GM12874 (cell line): ENCODE data around the gene ARHGAP15.

Experiments
- TF ChIP-seq, protein P1 (sequence below): IDR thresholded peaks from 2 replicates; pipeline ENCODE4 v1.5.1; 2011; ENCODE audit warnings: low read depth, mild to moderate bottlenecking, control low read depth, low read length, moderate library complexity; ENCODE audit not compliant: insufficient read depth

The ARHGAP15 gene

DNA sequence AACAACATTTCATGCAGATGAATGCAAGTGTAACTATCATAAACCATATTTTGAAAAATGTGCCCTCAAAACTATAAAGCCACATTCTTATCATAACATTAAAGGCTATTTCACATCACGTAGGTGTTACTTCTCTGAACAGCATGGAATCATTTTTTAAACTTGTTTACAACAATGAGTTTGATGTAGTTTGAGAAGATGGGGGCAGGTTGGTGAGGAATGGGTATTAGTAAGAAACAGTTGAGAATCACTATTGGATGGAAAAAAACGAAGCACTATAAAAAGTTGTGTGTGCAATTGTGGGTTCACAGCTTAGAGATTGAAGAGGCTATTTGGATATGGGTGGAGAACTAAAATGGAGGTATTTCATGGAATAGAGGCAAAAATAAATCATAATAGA, 569.1 kb downstream of the ARHGAP15 start:
- TF ChIP-seq, protein P1, sequence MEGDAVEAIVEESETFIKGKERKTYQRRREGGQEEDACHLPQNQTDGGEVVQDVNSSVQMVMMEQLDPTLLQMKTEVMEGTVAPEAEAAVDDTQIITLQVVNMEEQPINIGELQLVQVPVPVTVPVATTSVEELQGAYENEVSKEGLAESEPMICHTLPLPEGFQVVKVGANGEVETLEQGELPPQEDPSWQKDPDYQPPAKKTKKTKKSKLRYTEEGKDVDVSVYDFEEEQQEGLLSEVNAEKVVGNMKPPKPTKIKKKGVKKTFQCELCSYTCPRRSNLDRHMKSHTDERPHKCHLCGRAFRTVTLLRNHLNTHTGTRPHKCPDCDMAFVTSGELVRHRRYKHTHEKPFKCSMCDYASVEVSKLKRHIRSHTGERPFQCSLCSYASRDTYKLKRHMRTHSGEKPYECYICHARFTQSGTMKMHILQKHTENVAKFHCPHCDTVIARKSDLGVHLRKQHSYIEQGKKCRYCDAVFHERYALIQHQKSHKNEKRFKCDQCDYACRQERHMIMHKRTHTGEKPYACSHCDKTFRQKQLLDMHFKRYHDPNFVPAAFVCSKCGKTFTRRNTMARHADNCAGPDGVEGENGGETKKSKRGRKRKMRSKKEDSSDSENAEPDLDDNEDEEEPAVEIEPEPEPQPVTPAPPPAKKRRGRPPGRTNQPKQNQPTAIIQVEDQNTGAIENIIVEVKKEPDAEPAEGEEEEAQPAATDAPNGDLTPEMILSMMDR, result no peak

DNA sequence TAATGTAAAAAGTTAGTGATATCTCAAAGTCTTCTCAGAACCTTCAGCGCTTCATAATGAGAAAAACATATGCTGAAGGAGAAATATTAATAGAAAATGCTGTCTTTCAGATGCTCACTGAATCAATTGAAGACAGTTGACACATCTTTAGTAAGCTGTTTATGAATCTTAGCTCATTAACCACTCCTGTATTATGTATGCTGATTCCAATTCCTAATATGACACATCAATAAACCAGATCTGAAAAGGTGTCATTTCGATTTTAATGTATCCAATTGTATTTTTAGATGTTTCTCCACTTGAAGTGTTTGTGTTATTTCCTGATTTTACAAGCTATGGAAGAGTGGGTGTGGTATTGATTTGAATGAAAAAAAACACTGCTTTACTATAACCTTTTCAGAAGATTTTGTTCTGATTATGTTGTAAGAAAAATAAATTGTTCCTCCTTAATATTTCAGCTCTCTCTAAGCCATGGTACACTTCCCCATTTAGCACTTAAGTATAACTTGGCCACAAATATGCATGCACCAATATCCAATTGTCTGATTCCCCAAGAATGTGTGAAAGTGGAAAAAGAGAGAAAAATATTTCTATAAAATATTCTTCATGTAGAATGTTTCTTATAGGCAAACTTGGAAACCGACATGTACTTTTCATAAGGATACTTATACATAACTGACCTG, 569.8 kb downstream of the ARHGAP15 start:
- TF ChIP-seq, protein P1, result no peak

DNA sequence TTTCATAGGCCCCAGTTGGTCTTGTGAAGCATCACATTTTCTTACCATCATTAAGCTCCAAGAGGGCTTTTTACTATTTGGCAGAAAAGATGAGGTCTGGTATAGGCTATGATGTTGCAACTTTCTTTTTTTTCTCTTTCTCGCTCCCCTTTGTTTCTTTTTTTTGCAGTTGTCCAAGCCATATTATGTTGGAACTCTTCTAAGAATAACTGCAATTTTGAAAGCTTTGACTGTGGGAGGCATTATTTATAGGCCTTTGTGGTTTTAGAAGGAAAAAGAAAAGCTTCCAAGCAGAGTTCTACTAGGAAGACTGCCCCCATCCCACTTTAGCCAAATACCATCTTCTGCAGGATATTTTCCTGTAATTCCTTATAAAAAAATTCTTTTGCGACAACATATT, 571.6 kb downstream of the ARHGAP15 start:
- TF ChIP-seq, protein P1, result no peak

DNA sequence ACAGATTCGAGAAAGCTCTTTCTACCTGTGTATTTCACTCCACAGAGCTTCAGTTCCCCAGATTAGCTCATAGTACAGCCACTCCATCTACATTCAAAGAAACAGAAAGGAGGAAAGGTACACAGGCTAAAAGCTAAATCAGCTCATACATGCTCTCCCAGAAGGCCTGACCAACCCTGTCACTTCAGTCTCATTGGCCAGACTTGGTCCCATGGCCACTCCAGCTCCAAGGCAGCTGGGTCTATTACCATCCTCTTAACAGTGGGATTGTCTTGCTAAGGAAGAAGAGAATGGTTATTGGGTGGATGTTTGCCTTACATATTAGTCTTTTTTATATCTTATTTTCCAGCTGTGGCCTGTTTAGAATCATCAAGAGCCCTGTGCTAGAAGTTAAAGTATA, 572.6 kb downstream of the ARHGAP15 start:
- TF ChIP-seq, protein P1, result no peak

DNA sequence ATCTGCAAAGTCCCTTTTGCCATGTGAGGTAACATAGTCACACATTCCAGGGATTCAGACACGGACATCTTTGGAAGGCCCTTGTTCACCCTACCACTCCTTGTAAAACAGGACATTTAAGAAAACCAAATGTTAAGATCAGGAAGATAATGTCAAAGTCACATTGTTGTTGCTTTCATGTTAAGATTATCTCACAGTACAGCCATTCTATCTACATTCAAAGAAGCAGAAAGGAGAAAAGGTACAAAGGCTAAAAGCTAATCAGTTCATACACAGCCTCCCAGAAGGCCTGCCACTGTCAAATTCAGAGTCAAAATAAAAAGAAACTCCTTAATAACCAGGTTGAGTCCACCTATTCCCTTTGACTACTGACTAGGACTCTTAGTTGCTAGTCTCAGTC, 573.7 kb downstream of the ARHGAP15 start:
- TF ChIP-seq, protein P1, result no peak

DNA sequence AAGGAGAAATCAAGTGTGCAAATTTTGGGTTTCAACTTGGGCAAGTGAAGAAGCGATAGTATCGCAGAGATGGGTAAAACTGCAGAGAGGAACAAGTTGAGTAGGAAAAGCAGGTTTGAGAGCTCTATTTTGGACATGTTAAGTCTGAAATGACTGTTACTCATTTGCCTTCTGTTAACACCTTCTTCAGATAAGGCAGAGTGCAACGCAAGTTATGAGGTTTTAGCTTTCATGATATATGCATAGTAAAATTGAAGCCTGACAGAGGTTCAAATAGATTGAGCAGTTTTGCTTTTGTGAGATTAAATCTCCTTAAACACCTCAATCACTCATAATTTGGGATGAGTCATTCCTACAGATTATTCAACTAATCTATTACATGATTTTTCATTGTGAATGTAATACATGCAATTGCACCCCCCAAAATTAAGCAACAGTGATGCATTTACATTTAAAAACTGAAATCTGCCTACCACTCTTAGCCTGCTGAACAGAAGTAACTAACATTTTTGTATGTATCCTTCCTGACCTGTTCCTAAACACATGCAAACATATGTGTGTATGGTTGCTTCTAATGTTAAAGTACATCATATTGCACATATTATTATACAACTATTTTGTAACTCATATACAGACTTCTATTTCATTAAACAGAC, 575.4 kb downstream of the ARHGAP15 start:
- TF ChIP-seq, protein P1, result no peak

DNA sequence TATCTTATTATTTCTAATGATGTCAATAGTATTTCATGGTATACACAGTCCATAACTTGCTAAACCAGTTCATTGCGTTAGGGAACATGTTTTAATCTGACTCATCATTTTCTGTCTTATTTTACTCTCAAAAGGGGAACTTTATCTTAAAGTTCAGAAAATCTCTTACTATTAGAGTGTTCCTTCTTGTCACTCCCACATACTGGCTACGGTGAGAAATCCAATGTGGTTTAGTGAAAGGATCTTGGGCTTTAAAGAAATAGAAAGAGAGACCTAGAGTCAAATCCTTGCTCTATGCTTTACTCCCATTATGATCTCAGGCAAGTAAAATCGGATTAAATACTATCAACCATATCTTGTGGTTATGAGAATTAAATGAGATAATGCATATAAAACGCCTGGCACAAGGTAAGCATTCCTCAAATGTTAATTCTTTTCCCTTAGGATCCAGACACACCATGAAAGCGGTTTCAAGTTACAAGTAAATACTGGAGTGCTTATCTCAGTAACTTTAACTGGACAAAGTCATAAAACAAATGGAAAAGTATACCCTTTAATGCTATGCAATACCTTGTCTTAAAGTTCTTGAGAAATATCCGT, 576.0 kb downstream of the ARHGAP15 start:
- TF ChIP-seq, protein P1, result no peak
